Sigmoid colon (tissue), 4 donors: ENCODE data around the gene CPXM1.

ENCODE experiments used
- CTCF ChIP-seq, 4 experiments: fragments of 450-650 bp in 3 of 4; fragments of 200-600 bp in 1 of 4; IDR thresholded peaks; one replicate each; pipeline ENCODE4 v1.5.1; 2016 to 2019; ENCODE audit warnings: antibody characterized with exemption in 4 of 4, mild to moderate bottlenecking in 3 of 4, moderate library complexity in 2 of 4
- POLR2A ChIP-seq, 2 donors: fragments of 450-650 bp; IDR thresholded peaks; one replicate each; pipeline ENCODE4 v1.6.1; 2016; ENCODE audit warnings: antibody characterized with exemption in 2 of 2, mild to moderate bottlenecking in 2 of 2, moderate library complexity in 2 of 2
- POLR2AphosphoS5 ChIP-seq, 4 donors: sonication (generic); formaldehyde crosslinking; IDR thresholded peaks; one replicate each; pipeline ENCODE4 v1.6.1; 2017; ENCODE audit warnings: antibody characterized with exemption in 4 of 4

GRCh38 chr20:2746636-2747265 lies 53.7 kb downstream of the CPXM1 start:
- TF ChIP-seq POLR2A (IDR thresholded peaks at IDR 0.05) (no peak), CTCF (IDR thresholded peaks at IDR 0.05) (no peak), POLR2AphosphoS5 (IDR thresholded peaks at IDR 0.05) (no peak)
